ENCODE data around the gene ADAM22.

- TF ChIP-seq CTCF (IDR thresholded peaks at IDR 0.05) (no peak), POLR2A (IDR thresholded peaks at IDR 0.05) (no peak)
Measured at GRCh38 chr7:88102675-88103074, 168.6 kb downstream of the ADAM22 start.

All from right lobe of liver (tissue), 4 donors.